ENCODE measurements around the gene SPATA24. TPM values are rescaled to one million over a fixed set of nuclear protein-coding genes. Genes with fewer than 3 reads are reported as not detected.
"Not testable (repeated sequence)": the region's sequence is repeated elsewhere in the genome, so short reads cannot be mapped to it uniquely, and the experiment has no call there.

Gene SPATA24
- 17.1 TPM for total RNA-seq
- long read RNA-seq, partial matches to known transcripts = 0 of 7 reads
- long read RNA-seq, other reads (novel, unspliced or antisense) = 1 of 7 reads

- intact Hi-C loops (cut with DNase I) = no loop called here
- peak; percentile 99 for DNase-seq
- ATAC-seq (ENCODE audit: poor library complexity) = peak; percentile 97
These were observed at the start of gene SPATA24 for GRCh38 chr5:139403787-139404483. Gene SPATA24, minus strand, starts transcription at chr5:139404089. Its CDS starts 29 bp downstream, at chr5:139404060.

GRCh38 chr5:139451878-139452660 lies 48.2 kb upstream of the SPATA24 start:
- intact Hi-C loops (cut with DNase I) = no loop called here
- no peak for ATAC-seq (ENCODE audit: poor library complexity)
- DNase-seq = no peak

GRCh38 chr5:139451176-139451575 lies 47.3 kb upstream of the SPATA24 start:
- DNase-seq = no peak
- ATAC-seq (ENCODE audit: poor library complexity) = no peak
- intact Hi-C loops (cut with DNase I) = no loop called here

- intact Hi-C loops (cut with DNase I) = no loop called here
- DNase-seq (no peak), ATAC-seq (ENCODE audit: poor library complexity) (no peak)
These were observed 43.3 kb upstream of the SPATA24 start for GRCh38 chr5:139446956-139447779.

GRCh38 chr5:139445325-139446170 lies 41.7 kb upstream of the SPATA24 start:
- peak; percentile 22 for ATAC-seq (ENCODE audit: poor library complexity)
- intact Hi-C loops (cut with DNase I) = no loop called here
- DNase-seq = no peak

- ATAC-seq (ENCODE audit: poor library complexity) (no peak), DNase-seq (no peak)
- intact Hi-C loops (cut with DNase I) = no loop called here
These were observed 40.1 kb upstream of the SPATA24 start for GRCh38 chr5:139443831-139444453.

- DNase-seq; intact Hi-C loops (cut with DNase I); ATAC-seq (ENCODE audit: poor library complexity): not testable (repeated sequence)
These were observed 36.5 kb upstream of the SPATA24 start for GRCh38 chr5:139440416-139440815.

- ATAC-seq (ENCODE audit: poor library complexity) (peak; percentile 99), DNase-seq (peak; percentile 98)
- intact Hi-C loops (cut with DNase I) = no loop called here
These were observed 35.4 kb upstream of the SPATA24 start, which contains the start of gene DNAJC18 for GRCh38 chr5:139439013-139439903. Gene DNAJC18, minus strand, starts transcription at chr5:139439525. Its CDS starts 80 bp downstream, at chr5:139439445.

- ATAC-seq (ENCODE audit: poor library complexity) (no peak), DNase-seq (no peak)
- intact Hi-C loops (cut with DNase I) = no loop called here
These were observed 34.8 kb upstream of the SPATA24 start for GRCh38 chr5:139438707-139439012.

GRCh38 chr5:139435676-139436075 lies 31.8 kb upstream of the SPATA24 start:
- DNase-seq = no peak
- intact Hi-C loops (cut with DNase I) = no loop called here
- ATAC-seq (ENCODE audit: poor library complexity) = no peak

- intact Hi-C loops (cut with DNase I) = loop anchor here (1.0 kb wide), 1 partner anchor 10 kb away; no protein-coding TSS in a partner anchor
- no peak for DNase-seq
- ATAC-seq (ENCODE audit: poor library complexity) = no peak
These were observed 27.8 kb upstream of the SPATA24 start for GRCh38 chr5:139431706-139432105.

GRCh38 chr5:139430015-139430414 lies 26.1 kb upstream of the SPATA24 start:
- DNase-seq (no peak), ATAC-seq (ENCODE audit: poor library complexity) (no peak)
- intact Hi-C loops (cut with DNase I) = no loop called here

GRCh38 chr5:139426203-139426885 lies 22.5 kb upstream of the SPATA24 start:
- DNase-seq (no peak), ATAC-seq (ENCODE audit: poor library complexity) (no peak)
- intact Hi-C loops (cut with DNase I) = loop anchor here (10.0 kb wide), 1 partner anchor 198 kb away; no protein-coding TSS in a partner anchor

- ATAC-seq (ENCODE audit: poor library complexity) = no peak
- intact Hi-C loops (cut with DNase I) = loop anchor here (2.0 to 10.0 kb wide), 2 partner anchors 89 to 199 kb away; no protein-coding TSS in a partner anchor
These were observed 21.6 kb upstream of the SPATA24 start for GRCh38 chr5:139425497-139425896.

GRCh38 chr5:139422307-139422893 lies 18.5 kb upstream of the SPATA24 start:
- ATAC-seq (ENCODE audit: poor library complexity) = peak; percentile 21
- DNase-seq = no peak
- intact Hi-C loops (cut with DNase I) = loop anchor here (10.0 kb wide), 1 partner anchor 202 kb away; no protein-coding TSS in a partner anchor

More at GRCh38 chr5:139425497-139425896, 21.6 kb upstream of the SPATA24 start:
- DNase-seq = no peak
